ENCODE results near the gene PHLDB3. TPM values are rescaled to one million over a fixed set of nuclear protein-coding genes. Genes with fewer than 3 reads are reported as not detected.
A peak's percentile ranks its signal among the peaks of the same experiment; 100 is the strongest.

PHLDB3 gene
- total RNA-seq, 2 experiments from 2014 or later, result 11.9 to 18.6 TPM

DNA sequence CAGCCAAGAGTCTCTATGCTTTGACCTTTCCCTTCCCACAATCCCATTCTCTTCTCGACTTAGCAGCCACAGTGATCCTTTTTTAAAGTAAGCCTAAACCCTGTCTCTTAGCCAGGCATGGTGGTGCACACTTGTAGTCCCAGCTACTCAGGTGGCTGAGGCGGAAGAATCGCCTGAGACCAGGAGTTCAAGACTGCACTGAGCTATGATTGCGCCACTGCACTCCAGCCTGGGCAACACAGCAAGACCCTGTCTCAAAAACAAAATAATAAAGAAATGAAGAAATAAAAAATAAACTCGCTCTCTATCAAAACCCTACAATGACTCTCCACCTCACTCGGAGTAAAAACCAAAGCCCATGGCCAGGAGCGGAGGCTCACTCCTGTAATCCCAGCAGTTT, 75.2 kb downstream of the PHLDB3 start:
- no peaks in the 10 kb centered on the region for H3K27me3 Mint-ChIP-seq
- DNase-seq, result no peak
- H3K4me1 Mint-ChIP-seq, result peaks cover 46% of the 10 kb centered on the region
- H3K27ac Mint-ChIP-seq, result peak overlapping the region; percentile 37
- no peak overlapping the region for H3K4me3 Mint-ChIP-seq
- H3K9me3 Mint-ChIP-seq, result no peaks in the 10 kb centered on the region
- CTCF ChIA-PET, result interaction anchor here (0.7 to 1.6 kb wide), 3 partner anchors 18 to 90 kb away, joined by 3 read pairs; no protein-coding TSS in a partner anchor
- POLR2A ChIA-PET, result no interaction called here
- H3K36me3 Mint-ChIP-seq (ENCODE audit: low read depth), result no peaks in the 10 kb centered on the region

DNA sequence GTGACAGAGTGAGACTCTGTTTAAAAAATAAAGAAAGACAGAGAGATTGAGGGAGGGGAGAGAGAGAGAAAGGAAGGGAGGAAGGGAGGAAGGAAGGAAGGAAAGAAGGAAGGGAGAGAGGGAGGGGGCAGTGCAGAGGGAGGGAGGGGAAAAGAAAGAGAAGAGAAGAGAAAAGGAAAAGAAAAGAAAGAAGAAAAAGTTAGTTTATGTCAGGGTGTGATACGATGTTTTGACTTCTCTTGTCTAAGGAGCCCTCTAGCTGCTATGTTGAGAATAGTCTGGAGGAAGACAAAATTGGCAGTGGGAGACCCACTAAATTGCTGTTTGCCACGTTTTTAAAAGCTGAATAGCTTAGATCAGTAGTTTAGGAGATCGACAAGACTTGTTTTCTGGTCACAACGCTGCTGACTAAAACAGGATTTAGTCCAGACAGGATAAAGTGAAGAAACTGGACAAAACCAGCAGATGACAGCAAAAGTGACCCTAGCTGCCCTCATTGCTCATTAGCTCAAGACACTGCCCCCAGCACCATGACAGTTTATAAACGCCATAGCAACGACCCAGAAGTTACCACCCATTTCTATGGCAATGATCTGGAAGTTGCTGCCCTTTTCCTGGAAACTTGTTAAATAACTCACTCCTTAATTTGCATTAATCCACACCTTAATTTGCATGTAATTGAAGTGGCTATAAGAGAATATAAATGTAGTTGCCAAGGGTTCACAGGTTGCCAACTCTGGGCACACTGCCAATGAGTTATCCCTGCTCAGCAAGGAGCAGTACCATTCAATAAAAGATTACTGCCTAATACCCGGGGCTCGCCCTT, 78.8 kb downstream of the PHLDB3 start:
- Mint-ChIP-seq H3K4me3 (no peak overlapping the region), H3K9me3 (no peaks in the 10 kb centered on the region), H3K36me3 (ENCODE audit: low read depth) (no peaks in the 10 kb centered on the region), H3K4me1 (peaks cover 23% of the 10 kb centered on the region), H3K27me3 (no peaks in the 10 kb centered on the region), H3K27ac (no peak overlapping the region)
- DNase-seq, result no peak
- ChIA-PET CTCF (interaction anchor here (0.8 to 2.7 kb wide), 4 partner anchors 9 to 169 kb away, joined by 3 to 7 read pairs (median 6); no protein-coding TSS in a partner anchor), POLR2A (no interaction called here)

Other genes with a start within 250 kb of the PHLDB3 start
- not detected for gene PSG9, start 235.2 kb downstream of the PHLDB3 start, total RNA-seq
- gene CD177, start 151.1 kb downstream of the PHLDB3 start, total RNA-seq, result not detected
- gene TEX101, start 89.9 kb downstream of the PHLDB3 start, total RNA-seq, result not detected
- gene LYPD3, start 39.1 kb downstream of the PHLDB3 start, total RNA-seq, result under 1 TPM; 0.73 to 0.84 TPM
- 10 to 100 TPM; 66.8 to 73.7 TPM for gene ETHE1, start 22.5 kb upstream of the PHLDB3 start, total RNA-seq
- 1 to 10 TPM; 6.2 to 6.3 TPM for gene ZNF575, start 28.4 kb upstream of the PHLDB3 start, total RNA-seq
- gene XRCC1, start 70.8 kb upstream of the PHLDB3 start, total RNA-seq, result 10 to 100 TPM; 41.2 to 42.6 TPM
- 1 to 10 TPM; 4.1 to 5.0 TPM for gene PINLYP, start 71.1 kb upstream of the PHLDB3 start, total RNA-seq
- 1 to 10 TPM; 9.0 to 9.7 TPM for gene IRGQ, start 91.4 kb upstream of the PHLDB3 start, total RNA-seq
- 10 to 100 TPM; 14.1 to 14.9 TPM for gene ZNF576, start 91.8 kb upstream of the PHLDB3 start, total RNA-seq
- gene SRRM5, start 107.3 kb upstream of the PHLDB3 start, total RNA-seq, result under 1 TPM; 0.50 to 0.79 TPM
- gene ZNF428, start 114.9 kb upstream of the PHLDB3 start, total RNA-seq, result 10 to 100 TPM; 24.5 to 30.5 TPM
- under 1 TPM; 0.12 to 0.20 TPM for gene CADM4, start 135.1 kb upstream of the PHLDB3 start, total RNA-seq
- 10 to 100 TPM; 10.3 TPM for gene PLAUR, start 165.4 kb upstream of the PHLDB3 start, total RNA-seq
- gene IRGC, start 211.3 kb upstream of the PHLDB3 start, total RNA-seq, result not detected